HG03469 (cell line): ENCODE data around the gene FER.

Experiments
- ATAC-seq: cut with Tn5 transposase; IDR thresholded peaks from one replicate; pipeline ENCODE4 v1.9.1; 2021; ENCODE audit warnings: mild to moderate bottlenecking, moderate library complexity, moderate number of reproducible peaks; ENCODE audit not compliant: unreplicated experiment

The FER gene

DNA sequence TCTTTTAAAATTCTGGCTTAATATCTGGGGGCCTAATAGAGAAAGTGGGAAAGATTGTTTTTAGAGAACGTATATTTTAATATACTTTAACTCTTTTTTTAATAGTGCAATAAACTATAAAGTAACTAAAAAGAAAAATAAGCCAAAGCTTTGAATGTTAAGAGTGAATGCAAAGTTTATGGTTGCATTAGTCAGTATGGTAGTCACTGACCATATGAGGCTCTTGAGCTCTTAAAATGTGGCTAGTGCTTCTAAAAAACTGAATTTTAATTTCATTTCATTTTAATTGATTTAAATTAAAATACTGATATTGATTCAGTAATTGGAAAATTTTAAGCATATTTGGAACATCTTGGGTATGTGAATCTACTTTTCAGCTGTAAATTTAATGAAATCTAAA, 351.4 kb downstream of the FER start:
- no peak for ATAC-seq

DNA sequence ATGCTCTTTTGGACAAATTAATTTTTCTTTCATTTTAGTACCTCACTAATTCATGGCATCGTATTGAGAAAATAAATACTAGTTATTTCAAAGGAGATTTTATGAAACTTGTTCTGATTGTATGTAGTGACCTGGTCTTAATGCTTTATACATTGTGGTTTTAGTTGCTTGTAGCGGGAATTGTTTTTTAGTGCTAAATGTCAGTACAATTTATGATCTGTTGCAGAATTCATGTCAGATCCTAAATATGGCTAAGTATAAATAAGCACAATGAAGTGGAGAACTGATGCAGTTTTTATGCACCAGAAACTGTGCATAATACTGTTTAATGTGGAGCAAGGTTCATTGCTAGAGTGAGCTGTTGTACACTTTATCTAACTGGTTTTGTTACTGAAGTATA, 353.3 kb downstream of the FER start:
- no peak for ATAC-seq

DNA sequence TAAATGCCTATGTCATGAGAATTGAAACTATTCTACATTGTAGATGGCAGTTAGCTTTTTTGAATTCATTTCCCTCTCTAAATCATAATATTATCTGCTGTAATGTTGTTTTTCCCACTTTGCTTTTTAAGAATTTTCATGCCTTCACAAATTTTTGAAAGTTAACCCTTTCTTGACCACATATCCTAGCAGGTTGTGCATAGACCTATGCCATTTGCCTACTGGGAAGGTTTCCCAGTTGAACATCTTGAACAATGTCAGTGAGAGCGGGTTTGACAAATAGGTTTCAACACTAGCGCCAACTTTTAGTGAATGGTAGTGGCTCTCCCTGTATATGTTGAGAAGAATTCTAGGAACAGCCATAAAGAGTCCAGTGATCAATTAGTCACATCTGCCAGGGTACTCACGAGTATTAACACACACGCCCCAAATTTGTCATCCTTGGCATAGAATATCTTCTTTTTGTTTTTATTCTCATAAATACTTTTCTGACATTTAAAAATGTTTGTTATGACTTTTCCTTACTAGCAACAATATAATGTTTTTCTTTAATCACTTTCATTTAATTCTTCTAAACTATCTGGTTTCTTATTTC, 354.5 kb downstream of the FER start:
- ATAC-seq = no peak

DNA sequence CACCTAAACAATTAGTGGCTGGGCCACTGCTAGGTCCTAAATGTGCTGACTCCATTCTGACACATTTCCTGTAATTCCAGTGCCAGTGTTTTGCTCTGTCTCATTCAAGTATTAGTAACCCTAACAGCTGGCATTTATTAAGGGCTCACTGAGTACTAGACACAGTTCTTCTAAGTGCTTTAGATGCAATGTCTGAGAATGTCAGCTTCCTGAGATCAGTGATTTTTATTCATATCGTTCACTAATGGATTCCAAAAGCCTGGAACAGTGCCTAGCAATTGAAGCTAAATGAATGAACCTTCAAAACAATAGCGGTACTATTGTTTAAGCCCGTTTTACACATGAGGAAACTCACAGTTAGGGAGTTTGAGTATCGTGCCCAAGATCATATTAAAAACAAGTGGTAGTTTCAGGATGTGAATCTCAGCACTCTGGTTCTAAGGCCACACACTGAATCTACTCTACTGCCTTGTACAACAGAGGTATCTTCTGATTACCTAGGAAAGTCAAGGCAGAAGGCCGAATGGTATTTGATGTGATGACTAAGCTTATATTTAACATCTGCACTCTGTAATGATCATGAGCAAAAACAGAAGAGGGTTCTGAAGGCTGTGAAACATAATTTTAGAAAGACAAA, 358.1 kb downstream of the FER start:
- no peak for ATAC-seq

DNA sequence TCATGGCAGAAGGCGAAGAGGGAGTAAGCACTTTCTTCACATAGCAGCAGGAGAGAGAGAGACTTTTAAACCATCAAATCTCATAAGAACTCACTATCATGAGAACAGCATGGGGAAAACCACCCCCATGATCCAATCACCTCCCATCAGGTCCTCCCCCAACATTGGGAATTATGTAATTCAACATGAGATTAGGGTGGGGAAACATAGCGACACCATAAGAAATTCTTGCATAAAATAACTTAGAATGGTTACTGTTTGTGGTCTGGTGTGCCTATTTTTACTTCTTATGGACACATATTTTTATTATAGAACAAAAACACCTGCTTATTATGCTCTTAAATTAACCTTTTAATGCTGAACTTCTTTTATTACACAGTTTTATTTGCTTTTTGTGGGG, 364.0 kb downstream of the FER start:
- no peak for ATAC-seq

DNA sequence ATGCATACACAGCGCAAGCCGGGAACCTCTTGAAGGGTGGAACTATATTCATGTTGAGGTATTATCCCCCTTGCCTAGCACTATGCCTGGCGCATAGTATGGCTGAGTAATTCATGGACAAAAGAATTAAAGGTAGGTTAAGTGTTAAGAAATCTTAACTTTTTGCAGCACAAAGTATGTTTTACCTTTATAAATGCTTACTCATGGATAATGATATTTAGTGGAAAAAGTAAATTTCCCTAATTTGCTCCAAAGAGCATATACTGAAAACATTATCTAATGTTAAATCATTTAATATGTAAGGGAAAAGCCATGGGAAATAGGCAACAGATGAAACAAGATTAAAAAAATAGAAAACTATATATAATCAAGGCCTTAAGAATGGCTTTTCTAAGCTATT, 365.9 kb downstream of the FER start:
- ATAC-seq = no peak

DNA sequence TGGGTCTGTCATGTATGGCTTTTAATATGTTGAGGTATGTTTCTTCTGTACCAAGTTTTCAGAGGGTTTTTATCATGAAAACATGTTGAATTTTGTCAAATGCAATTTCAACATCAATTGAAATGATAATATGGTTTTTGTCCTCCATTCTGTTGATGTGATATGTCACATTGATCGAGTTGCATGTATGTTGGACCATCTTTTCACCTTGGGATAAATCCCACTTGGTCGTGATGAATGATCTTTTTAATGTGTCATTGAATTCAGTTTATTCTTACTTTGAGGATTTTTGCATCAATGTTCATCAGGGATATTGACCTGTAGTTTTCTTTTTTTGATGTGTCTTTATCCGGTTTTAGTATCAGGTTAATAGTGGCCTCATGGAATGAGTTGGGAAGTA, 373.5 kb downstream of the FER start:
- ATAC-seq = no peak

DNA sequence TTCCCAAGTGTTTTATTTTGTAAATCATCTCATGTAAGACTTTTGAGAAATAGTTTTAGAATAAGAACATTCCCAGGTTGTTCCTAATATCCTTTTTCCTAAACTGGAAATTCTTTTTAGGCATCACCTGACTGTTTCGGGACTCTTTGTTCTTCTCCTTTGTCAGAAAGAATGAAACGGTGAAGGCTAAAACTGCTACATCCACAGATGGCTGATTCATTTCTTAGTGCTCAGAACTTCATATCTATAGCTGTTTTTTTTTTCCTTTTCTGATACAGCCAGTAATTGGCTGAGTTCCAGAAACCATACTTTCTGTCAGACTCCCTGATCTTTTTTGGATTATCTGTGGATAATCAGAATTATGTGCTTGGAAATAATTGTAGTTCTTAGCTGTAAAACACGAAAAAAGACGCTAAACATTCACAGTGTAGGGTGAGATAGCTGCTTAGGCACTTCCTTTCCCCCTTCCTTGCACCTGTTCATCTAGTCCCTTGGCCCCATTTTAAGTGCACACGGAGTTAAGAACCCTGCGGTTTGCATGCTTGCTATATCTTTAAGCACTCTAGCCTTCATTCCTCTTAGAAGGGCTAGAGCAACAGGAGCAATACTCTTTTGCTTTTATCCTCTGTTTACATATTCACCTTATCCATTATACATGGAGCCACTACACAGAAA, 378.2 kb downstream of the FER start:
- no peak for ATAC-seq

DNA sequence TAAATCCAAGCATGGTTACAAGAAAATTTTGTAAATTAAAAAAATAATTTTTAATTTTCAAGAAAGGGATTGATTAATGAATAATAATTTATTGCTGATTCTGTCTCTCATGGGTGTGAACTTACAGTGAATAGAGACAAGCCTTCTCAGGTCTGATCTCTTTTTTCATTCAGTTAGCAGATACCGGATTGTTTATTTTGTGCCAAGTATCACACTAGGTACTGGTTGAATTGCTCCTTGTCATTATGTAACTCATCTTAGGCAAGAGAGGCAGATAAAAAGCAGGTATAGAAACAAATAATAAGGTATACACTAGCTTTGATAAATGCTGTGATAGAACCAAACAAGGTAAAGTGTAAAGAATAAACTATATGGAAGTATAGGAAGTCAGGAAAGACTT, 378.8 kb downstream of the FER start:
- no peak for ATAC-seq

DNA sequence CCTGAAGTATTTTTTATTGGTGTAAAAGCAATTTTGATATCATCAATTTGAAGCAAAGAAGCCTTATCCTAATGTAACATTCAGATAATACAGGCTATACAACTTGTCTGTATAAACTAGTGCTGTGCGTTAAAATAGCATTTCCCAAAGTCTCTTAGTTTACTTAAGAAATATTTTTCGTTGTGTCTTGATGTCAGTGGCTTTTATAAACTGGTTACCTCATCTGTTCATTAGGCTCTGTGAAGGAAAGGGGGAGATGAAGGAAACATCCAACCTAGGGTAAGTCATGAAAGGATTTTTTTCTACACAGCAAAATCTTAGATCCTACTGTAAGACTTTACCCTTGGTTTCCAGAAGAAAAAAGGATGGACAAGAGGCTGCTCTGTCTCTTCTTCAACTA, 389.2 kb downstream of the FER start:
- no peak for ATAC-seq

DNA sequence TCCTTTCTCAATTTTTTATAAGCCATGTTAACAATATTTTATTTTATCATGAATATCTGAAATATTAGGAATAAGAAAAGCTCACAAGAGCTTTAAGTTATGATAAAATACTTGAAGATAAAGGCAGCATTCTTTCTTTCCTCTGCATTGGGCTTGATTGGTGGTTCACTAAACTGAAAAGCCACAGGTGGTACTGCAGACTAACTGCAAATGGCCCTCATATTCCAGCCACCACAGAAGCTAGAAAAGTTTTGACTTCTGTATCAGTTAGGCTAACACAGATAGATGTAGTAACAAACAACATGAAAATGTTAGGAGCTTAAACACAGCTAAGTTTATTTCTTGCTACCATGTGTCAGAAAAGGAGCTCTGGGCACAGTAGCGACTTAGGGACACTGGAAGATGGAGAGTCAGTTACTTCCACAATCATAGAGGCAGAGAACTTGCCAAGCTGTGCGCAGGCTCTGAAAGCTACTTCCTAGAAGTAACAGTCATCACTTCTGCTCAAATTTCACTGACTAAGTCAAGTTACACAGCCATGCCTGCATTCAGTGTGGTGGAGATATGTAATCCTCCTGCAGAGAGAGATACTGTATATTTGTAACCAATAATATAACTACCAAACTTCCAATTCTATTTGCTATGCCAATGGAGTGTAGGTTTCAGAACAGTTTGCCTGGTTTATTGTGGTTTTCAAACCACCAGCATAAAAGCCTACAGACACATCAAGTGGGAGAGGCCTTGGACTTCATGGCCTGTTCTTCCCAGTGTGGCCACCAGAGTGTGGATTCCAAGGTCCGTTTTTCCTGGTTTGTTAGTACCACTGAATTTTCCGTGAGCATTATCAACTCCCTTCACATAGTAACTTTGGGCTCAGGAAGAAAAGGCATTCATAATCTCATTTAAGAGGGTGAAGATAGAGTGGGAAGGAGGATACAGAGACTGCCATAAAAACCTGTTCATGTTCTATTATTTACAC, 393.8 kb downstream of the FER start:
- no peak for ATAC-seq

DNA sequence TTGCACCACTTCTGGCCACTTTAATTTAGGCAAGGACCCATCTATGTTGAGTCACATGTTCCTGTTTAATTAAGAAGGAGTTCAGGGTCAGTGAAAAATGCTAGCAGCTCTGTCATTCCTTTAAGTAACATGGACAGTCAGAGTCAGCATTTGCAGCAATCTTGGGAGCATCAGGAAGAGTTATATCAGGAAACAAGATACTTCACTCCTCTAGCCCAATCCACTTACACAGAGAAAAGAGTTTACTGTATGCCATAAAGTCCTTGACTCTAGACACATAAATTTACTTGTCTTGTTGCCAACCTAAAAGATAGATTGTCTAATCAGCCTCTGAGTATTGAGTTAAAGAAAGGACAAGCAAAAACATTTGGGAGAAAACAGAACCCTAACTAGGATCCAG, 395.3 kb downstream of the FER start:
- ATAC-seq = no peak

DNA sequence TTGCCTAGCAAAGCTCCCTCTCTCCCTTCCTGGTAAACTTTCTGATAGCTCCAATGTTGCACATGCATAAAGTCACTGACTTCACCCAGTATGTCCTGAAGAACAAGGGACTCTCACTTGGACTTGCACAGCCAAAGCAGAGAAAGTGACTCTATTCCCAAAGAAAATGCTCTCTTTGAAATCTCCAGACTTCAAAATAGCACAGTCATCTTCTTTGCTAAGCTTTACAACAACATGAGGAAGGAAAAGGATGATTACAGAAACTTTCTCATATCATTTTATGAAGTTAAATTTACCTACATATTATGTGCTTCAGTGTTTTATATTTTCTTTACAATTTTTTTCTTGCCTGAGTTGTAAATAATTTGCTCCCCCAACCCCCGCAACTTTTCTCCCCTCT, 397.4 kb downstream of the FER start:
- no peak for ATAC-seq

DNA sequence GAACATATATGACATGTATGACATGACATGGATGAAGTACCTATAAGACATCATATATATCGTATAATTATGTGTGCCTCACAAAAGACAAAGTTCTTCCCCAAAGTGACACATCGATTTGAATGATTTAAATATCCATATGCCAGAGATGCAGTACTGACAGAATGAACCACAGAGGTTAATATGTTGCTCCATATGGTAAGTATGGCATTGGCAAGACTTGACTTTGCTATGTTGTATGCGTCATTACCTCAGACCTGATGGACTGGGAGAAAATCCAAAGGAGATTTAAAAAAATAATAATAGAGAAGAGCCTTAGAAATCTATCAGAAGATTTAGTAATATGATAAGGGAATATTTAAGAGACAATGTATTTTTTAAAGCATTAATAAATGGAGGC, 398.9 kb downstream of the FER start:
- no peak for ATAC-seq

DNA sequence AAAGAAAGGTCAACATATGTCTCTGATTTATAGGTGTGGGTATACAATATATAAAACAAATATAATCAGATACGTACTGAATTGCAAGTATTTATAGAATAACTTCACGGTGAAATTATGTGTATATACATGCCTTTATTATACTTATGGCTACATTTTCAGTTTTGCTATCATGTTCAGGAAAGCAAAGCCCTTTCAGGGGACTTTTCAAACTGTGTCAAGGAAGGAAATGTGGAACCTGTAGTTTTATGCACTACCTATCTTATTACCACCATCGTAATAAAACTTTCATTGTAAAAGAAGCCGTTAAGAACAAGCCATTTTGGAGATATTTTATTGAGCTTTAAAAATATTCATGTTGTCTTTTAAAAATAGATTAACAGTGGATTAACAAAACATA, 404.9 kb downstream of the FER start:
- ATAC-seq = no peak

DNA sequence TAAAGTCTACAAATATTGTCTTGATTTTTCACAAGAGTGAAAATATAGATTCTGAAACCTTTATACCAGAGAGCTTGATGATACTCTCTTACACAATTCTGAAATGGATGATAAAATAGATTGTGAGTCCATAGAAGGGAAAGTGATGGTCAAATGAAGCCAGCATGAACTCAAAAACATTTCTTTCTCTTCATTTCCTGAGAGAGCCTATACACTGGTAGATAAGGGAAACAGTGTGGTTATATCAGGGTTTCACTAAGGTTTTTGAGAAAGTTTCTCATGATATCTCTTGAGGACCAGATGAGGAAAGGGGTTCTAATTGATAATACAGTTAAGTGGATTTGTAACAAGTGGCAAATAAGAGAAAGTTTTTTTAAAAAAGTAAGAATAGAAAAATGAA, 407.9 kb downstream of the FER start:
- peak; percentile 73 for ATAC-seq

DNA sequence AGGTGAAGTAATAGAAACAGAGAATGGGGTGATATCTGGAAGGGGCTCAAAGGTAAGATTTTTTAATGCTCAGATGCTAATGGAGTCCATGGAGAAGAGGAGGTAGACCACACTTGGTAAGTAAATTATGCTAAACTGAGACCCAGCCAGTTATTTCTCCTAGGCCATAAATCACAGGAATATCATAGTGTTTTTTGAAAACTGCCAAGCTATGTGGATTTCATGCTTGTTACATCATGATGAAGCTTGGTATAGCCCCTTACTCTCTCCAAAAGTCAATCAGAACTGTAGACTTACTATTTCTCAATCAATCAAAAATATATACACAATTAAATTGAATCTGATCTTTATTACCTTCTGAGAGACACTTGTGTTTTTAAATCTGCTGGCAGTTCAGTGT, 409.2 kb downstream of the FER start:
- ATAC-seq = no peak

DNA sequence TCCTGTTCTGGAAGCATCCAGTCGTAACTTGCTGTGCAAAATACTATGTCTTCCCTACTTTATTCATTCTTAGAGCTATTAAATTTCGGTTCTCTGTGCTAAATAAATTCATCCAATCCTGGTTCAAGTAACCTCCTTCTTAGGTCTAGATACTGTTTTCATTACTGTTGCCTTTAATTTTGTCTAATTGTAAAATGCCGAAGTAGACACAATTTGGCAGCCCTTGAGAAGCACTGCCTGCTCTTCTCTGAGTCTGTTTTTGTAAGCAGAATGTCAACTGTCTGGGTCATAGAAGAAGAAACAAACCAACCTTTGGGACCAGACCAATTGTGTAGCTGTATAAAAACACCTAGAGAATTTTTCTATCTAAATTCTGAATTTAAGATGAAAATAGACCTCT, 412.8 kb downstream of the FER start:
- no peak for ATAC-seq

DNA sequence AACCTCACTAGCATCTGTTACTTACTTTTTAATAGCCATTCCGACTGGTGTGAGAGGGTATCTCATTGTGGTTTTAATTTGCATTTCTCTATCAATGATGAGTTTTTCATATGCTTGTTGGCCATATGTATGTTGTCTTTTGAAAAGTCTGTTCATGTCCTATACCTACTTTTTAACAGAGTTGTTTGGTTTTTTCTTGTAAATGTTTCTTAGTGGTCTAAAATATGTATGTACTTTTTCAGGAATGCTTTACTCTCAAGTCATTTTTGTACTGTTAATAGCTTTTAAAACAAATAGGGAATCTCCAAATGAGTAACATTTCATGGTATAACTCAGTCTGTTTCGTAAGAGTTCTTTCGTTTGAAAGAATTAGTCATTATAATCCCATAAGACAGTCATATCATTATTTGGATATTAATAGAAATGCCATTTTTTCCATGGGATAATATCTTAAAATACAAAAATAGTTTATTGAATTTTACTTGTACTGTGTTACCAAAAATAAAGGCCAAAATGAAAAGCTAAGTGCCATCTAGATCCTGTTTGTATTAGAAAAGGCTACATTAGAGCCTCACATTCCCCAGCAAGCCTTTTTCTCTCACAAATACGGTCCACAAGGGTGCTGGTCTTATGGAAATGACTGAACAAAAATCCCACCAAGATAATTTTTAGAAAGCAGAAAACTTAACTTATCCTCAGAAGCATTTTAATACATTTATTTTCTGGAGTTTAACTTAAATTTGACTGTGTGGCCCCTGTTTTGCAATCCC, 414.4 kb downstream of the FER start:
- ATAC-seq = peak; percentile 77

DNA sequence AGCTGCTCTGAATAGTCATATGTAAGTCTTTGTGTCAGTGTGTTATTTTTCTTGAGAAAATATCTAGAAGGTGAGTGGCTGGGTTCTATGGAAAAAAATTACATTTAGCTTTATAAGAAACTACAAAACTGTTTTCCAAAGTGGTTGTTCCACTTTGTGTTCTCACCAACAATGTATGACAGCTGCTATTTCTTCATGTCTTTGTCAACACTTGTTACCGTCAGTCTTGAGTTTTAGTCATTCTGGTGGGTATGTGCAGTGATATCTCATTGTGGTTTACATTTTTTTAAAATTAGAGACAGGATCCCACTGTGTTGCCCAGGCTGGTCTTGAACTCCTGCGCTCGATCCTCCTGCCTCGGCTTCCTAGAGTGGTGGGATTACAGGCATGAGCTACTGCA, 415.6 kb downstream of the FER start:
- no peak for ATAC-seq

DNA sequence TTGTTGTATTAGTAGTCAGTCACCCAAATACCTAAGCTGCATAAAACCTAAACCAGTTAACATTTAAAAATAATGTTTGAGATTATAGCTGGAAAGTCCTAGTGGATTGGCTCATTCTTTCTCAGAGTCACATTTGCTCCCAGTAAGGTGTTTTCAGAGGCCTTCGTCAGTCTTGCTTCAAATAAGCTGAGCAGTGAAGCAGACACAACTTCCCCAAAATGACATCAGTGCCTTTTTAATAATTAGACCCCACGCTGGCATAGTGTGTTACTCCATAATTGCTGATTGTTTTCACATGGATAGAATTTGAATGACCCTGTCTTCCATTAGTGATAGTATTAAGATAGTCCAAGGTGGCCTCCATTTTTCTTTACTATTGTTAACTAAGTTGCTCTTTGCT, 416.3 kb downstream of the FER start:
- ATAC-seq = no peak
